ENCODE measurements around the gene FUNDC2. TPM values are rescaled to one million over a fixed set of nuclear protein-coding genes. Genes with fewer than 3 reads are reported as not detected.

Gene FUNDC2
- total RNA-seq, 2 donors from 2014 or later: 146 to 178 TPM

- TF ChIP-seq, protein P1, sequence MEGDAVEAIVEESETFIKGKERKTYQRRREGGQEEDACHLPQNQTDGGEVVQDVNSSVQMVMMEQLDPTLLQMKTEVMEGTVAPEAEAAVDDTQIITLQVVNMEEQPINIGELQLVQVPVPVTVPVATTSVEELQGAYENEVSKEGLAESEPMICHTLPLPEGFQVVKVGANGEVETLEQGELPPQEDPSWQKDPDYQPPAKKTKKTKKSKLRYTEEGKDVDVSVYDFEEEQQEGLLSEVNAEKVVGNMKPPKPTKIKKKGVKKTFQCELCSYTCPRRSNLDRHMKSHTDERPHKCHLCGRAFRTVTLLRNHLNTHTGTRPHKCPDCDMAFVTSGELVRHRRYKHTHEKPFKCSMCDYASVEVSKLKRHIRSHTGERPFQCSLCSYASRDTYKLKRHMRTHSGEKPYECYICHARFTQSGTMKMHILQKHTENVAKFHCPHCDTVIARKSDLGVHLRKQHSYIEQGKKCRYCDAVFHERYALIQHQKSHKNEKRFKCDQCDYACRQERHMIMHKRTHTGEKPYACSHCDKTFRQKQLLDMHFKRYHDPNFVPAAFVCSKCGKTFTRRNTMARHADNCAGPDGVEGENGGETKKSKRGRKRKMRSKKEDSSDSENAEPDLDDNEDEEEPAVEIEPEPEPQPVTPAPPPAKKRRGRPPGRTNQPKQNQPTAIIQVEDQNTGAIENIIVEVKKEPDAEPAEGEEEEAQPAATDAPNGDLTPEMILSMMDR (IDR thresholded peaks at IDR 0.05): no peak
- no peaks in the 10 kb centered on the region for H3K36me3 ChIP-seq
- H3K27ac ChIP-seq: no peak overlapping the region
- H3K9me3 ChIP-seq: no peaks in the 10 kb centered on the region
- no peak overlapping the region for H3K4me3 ChIP-seq
- no peaks in the 10 kb centered on the region for H3K4me1 ChIP-seq
- no peak for DNase-seq (ENCODE audit: low spot score)
- H3K27me3 ChIP-seq: no peaks in the 10 kb centered on the region
Measured at GRCh38 chrX:155068165-155068564, 41.5 kb downstream of the FUNDC2 start.

DNA sequence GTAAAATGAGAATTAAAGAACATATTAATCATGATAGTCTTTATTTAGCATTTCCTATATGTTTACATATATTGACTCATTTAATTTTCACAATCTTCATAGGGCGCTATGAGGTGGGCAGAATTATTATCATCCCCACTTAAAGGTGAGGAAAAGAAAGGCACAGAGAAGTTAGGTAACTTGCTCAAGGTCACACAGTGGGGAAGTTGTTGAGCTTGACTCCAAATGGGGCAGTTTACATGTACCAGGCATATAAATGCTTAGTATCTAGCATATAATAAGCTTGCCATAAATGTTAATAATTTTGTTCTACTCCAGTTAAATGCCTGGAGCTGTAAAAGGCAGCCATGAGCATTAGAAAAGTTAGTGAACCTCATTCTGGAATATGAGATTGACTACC, 42.8 kb downstream of the FUNDC2 start:
- TF ChIP-seq, protein P1 (IDR thresholded peaks at IDR 0.05): no peak
- DNase-seq (ENCODE audit: low spot score): no peak
- Histone ChIP-seq H3K9me3 (no peaks in the 10 kb centered on the region), H3K27me3 (no peaks in the 10 kb centered on the region), H3K27ac (no peak overlapping the region), H3K4me1 (no peaks in the 10 kb centered on the region), H3K4me3 (peak overlapping the region in 1 of 2 donors; percentile 58), H3K36me3 (no peaks in the 10 kb centered on the region)

GRCh38 chrX:155070038-155070437, 43.4 kb downstream of the FUNDC2 start:
- no peak for DNase-seq (ENCODE audit: low spot score)
- Histone ChIP-seq H3K27ac (peak overlapping the region; percentile 84 to 87), H3K9me3 (no peaks in the 10 kb centered on the region), H3K27me3 (no peaks in the 10 kb centered on the region), H3K4me1 (no peaks in the 10 kb centered on the region), H3K4me3 (peak overlapping the region; percentile 58 to 63), H3K36me3 (no peaks in the 10 kb centered on the region)
- TF ChIP-seq, protein P1 (IDR thresholded peaks at IDR 0.05): no peak

GRCh38 chrX:155070663-155070974, 44.0 kb downstream of the FUNDC2 start:
- H3K36me3 ChIP-seq: no peaks in the 10 kb centered on the region
- TF ChIP-seq, protein P1 (IDR thresholded peaks at IDR 0.05): no peak
- no peak for DNase-seq (ENCODE audit: low spot score)
- H3K27me3 ChIP-seq: no peaks in the 10 kb centered on the region
- peak overlapping the region; percentile 84 to 87 for H3K27ac ChIP-seq
- no peaks in the 10 kb centered on the region for H3K9me3 ChIP-seq
- no peaks in the 10 kb centered on the region for H3K4me1 ChIP-seq
- peak overlapping the region; percentile 58 to 63 for H3K4me3 ChIP-seq

DNA sequence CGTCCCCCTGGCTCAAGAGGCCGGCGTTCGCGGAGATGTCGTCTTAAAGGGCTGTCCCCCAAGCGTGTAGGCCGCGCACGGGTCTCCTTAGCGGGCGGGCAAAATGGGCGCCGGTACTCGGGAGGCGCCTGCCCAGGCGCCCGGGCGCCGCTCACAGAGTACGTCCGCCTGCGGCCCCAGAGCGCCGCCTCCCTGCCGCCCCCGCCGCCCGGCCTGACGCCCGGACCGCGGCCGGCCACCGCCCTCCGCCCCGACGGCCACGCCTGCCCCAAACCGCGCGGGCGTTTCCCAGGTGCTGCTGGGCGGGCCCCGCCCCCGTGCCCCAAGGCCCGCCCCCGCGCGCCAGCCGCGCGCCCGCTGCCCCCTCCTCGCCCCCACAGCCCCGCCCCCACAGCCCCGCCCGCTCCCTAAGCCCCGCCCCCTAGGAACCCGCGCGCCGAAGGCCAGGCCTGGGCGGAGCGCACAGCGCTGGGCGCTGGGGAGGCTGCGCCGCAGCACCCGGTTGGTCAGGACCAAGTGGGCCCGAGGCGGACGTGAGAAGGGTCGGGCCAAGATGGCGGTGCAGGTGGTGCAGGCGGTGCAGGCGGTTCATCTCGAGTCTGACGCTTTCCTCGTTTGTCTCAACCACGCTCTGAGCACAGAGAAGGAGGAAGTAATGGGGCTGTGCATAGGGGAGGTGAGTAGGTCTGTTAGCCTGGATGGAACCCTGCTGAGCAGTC, 44.5 kb downstream of the FUNDC2 start, which contains the start of the genes BRCC3, CMC4 and MTCP1:
Gene BRCC3 (plus strand): TSS at position 534 of the 719 bp plus-strand sequence. CDS start 20 bp downstream, at position 554.
Gene CMC4 (minus strand): TSS at position 162 of the 719 bp plus-strand sequence. CDS start 7,113 bp downstream, outside the sequence.
Gene MTCP1 (minus strand): TSS at position 162 of the 719 bp plus-strand sequence. CDS start 5,126 bp downstream, outside the sequence.
- Histone ChIP-seq H3K4me3 (peak within 1 kb of the TSS; percentile 58 to 63), H3K27ac (peak within 1 kb of the TSS; percentile 84 to 87), H3K36me3 (no peaks in the 10 kb centered on the region), H3K9me3 (no peaks in the 10 kb centered on the region), H3K4me1 (no peaks in the 10 kb centered on the region), H3K27me3 (no peaks in the 10 kb centered on the region)
- TF ChIP-seq, protein P1 (IDR thresholded peaks at IDR 0.05): no peak
- peak; percentile 67 for DNase-seq (ENCODE audit: low spot score)

Measured in right atrium auricular region (tissue), 2 donors.